SK-N-SH (cell line): ENCODE measurements around the gene TOR4A. TPM values are rescaled to one million over a fixed set of nuclear protein-coding genes. Genes with fewer than 3 reads are reported as not detected.

Source experiments
- CTCF ChIA-PET: fragments of 300-600, 350-600 bp; formaldehyde crosslinking; extraction: SDS; loops from one replicate; lab custom pipeline; 2021; lab: Yijun Ruan, JAX
- POLR2A ChIA-PET: fragments of 350-600 bp; sonication (Branson Sonifier 250); formaldehyde crosslinking; extraction: SDS; loops from one replicate; lab custom pipeline; 2020; ENCODE audit warnings: antibody characterized with exemption, inconsistent platforms; lab: Yijun Ruan, JAX
- DNase-seq: peaks from one replicate; pipeline ENCODE4 v3.0.0; 2012
- H2AFZ ChIP-seq: fragments of 200-600 bp; sonication (generic); 2 replicates; pipeline ENCODE4 v1.8.1; 2016; ENCODE audit warnings: antibody characterized with exemption, mild to moderate bottlenecking, low read depth
- H3F3A ChIP-seq: fragments of 200-600 bp; sonication (generic); replicated peaks from 2 replicates; pipeline ENCODE3; 2016; ENCODE audit warnings: antibody characterized with exemption, mild to moderate bottlenecking; ENCODE audit not compliant: insufficient read depth
- H3K27ac ChIP-seq, 2 experiments: fragments of 200-500 bp in 1 of 2; fragments of 200-600 bp in 1 of 2; sonication (Bioruptor generic) in 1 of 2; sonication (generic), shearing (Covaris generic) in 1 of 2; 2 replicates each; pipeline versions ENCODE4 v1.5.1 to v1.6.1; 2014 to 2016; ENCODE audit warnings: low read depth in 2 of 2, inconsistent platforms in 1 of 2, low read length in 1 of 2, mild to moderate bottlenecking in 1 of 2, mixed read lengths in 1 of 2
- H3K27me3 ChIP-seq: fragments of 200-600 bp; sonication (generic), shearing (Covaris generic); 2 replicates; pipeline ENCODE4 v1.6.1; 2016; ENCODE audit warnings: mixed run types; ENCODE audit not compliant: insufficient read depth
- H3K36me3 ChIP-seq, 2 experiments: fragments of 200-500 bp in 1 of 2; fragments of 200-600 bp in 1 of 2; sonication (Bioruptor generic) in 1 of 2; sonication (generic) in 1 of 2; replicated peaks in 1 of 2; 2 replicates each; pipeline versions ENCODE3 to v1.5.1; 2014 to 2016; ENCODE audit warnings: low read length in 1 of 2, mild to moderate bottlenecking in 1 of 2; ENCODE audit not compliant: insufficient read depth in 2 of 2, control insufficient read depth in 1 of 2
- H3K4me1 ChIP-seq, 2 experiments: fragments of 200-500 bp in 1 of 2; fragments of 200-600 bp in 1 of 2; sonication (Bioruptor generic) in 1 of 2; sonication (generic), shearing (Covaris generic) in 1 of 2; 2 replicates each; pipeline versions ENCODE4 v1.5.1 to v1.6.1; 2014 to 2016; ENCODE audit warnings: low read depth in 1 of 2, low read length in 1 of 2, mixed run types in 1 of 2; ENCODE audit not compliant: insufficient read depth in 2 of 2, control insufficient read depth in 1 of 2
- H3K4me2 ChIP-seq: fragments of 200-600 bp; sonication (generic), shearing (Covaris generic); 2 replicates; pipeline ENCODE4 v1.6.1; 2017; ENCODE audit warnings: mixed run types
- H3K4me3 ChIP-seq, 2 experiments: fragments of 200-500 bp in 1 of 2; fragments of 200-600 bp in 1 of 2; sonication (Bioruptor generic) in 1 of 2; sonication (generic), shearing (Covaris generic) in 1 of 2; 2 replicates each; pipeline versions ENCODE4 v1.5.1 to v1.8.1; 2014 to 2016; ENCODE audit warnings: low read depth in 2 of 2, inconsistent platforms in 1 of 2, low read length in 1 of 2, mild to moderate bottlenecking in 1 of 2, mixed read lengths in 1 of 2, moderate library complexity in 1 of 2
- H3K79me2 ChIP-seq: fragments of 200-600 bp; sonication (generic); 2 replicates; pipeline ENCODE4 v1.8.1; 2017; ENCODE audit warnings: mild to moderate bottlenecking; ENCODE audit not compliant: insufficient read depth
- H3K9ac ChIP-seq: fragments of 200-600 bp; sonication (generic); 2 replicates; pipeline ENCODE4 v1.6.1; 2017; ENCODE audit warnings: mixed run types
- H3K9me2 ChIP-seq: fragments of 200-600 bp; sonication (generic); 2 replicates; pipeline ENCODE4 v1.6.1; 2017; ENCODE audit warnings: mixed run types
- H3K9me3 ChIP-seq: fragments of 200-600 bp; sonication (generic); 2 replicates; pipeline ENCODE4 v1.6.1; 2017; ENCODE audit warnings: mixed run types, mild to moderate bottlenecking, moderate library complexity
- H4K20me1 ChIP-seq: fragments of 200-600 bp; sonication (generic); 2 replicates; pipeline ENCODE4 v1.6.1; 2017; ENCODE audit warnings: mild to moderate bottlenecking, mixed run types; ENCODE audit not compliant: insufficient read depth
- CHD2 ChIP-seq: fragments of 150-350 bp; IDR thresholded peaks from 2 replicates; pipeline ENCODE4 v1.6.1; 2018; ENCODE audit warnings: low read length; ENCODE audit not compliant: partially characterized antibody
- ELF1 ChIP-seq: IDR thresholded peaks from 2 replicates; pipeline ENCODE4 v1.4.0; 2012
- EZH2phosphoT487 ChIP-seq: fragments of 200-600 bp; sonication (generic); IDR thresholded peaks from 2 replicates; pipeline ENCODE4 v1.6.1; 2017; ENCODE audit warnings: low read depth, mixed run types, mild to moderate bottlenecking, antibody characterized with exemption, moderate library complexity, borderline replicate concordance
- FOSL2 ChIP-seq: IDR thresholded peaks from 2 replicates; pipeline ENCODE4 v1.4.0; 2012; ENCODE audit warnings: low read depth, mild to moderate bottlenecking, moderate library complexity, borderline replicate concordance
- FOXJ3 ChIP-seq: sonication (generic); formaldehyde crosslinking; IDR thresholded peaks from 2 replicates; pipeline ENCODE4 v1.5.1; 2020; ENCODE audit warnings: mild to moderate bottlenecking, missing genetic modification reagents
- GABPA ChIP-seq: IDR thresholded peaks from 2 replicates; pipeline ENCODE4 v1.4.0; 2012; ENCODE audit warnings: low read depth, mild to moderate bottlenecking
- GATA2 ChIP-seq: sonication (generic); formaldehyde crosslinking; IDR thresholded peaks from 2 replicates; pipeline ENCODE4 v1.5.0; 2020; ENCODE audit warnings: mild to moderate bottlenecking, missing genetic modification reagents
- MAX ChIP-seq: IDR thresholded peaks from 2 replicates; pipeline ENCODE4 v1.4.0; 2012; ENCODE audit warnings: low read depth
- NRF1 ChIP-seq: IDR thresholded peaks from 2 replicates; pipeline ENCODE4 v1.6.1; 2012; ENCODE audit warnings: low read depth, mild to moderate bottlenecking, low read length
- TCF12 ChIP-seq: IDR thresholded peaks from 2 replicates; pipeline ENCODE4 v1.4.0; 2012
- TEAD4 ChIP-seq: IDR thresholded peaks from 2 replicates; pipeline ENCODE4 v1.4.0; 2012; ENCODE audit warnings: mild to moderate bottlenecking, borderline replicate concordance; ENCODE audit not compliant: insufficient read depth
- YY1 ChIP-seq: IDR thresholded peaks from 2 replicates; pipeline ENCODE4 v1.4.0; 2012; ENCODE audit warnings: low read depth, mild to moderate bottlenecking
- WGBS: methylation state at CpG from one replicate; pipeline ENCODE4 v1.1.6; 2017; ENCODE audit warnings: low lambda C conversion rate; 5-methylcytosine and 5-hydroxymethylcytosine counted together
- polyA plus RNA-seq, 3 experiments: library from polyadenylated mRNA; depleted of rRNA; stranded (reverse); fragments of >200 nt; gene quantifications; 2 replicates each; pipeline ENCODE4 v1.2.3, GENCODE V29; 2012
- TF ChIP-seq, protein P1 (sequence below): IDR thresholded peaks from 2 replicates; pipeline ENCODE4 v1.4.0; 2012; ENCODE audit warnings: low read depth, borderline replicate concordance
- TF ChIP-seq, protein P2 (sequence below): IDR thresholded peaks from 2 replicates; pipeline ENCODE4 v1.6.1; 2012; ENCODE audit warnings: mild to moderate bottlenecking, low read depth, low read length, moderate library complexity
- TF ChIP-seq, protein P3 (sequence below): fragments of 150-350 bp; IDR thresholded peaks from 2 replicates; pipeline ENCODE4 v1.6.1; 2016; ENCODE audit warnings: mild to moderate bottlenecking, low read depth, low read length

The TOR4A gene
- polyA plus RNA-seq, 1 of the 3 experiments (the other 2 are of a cell fraction) = 0.81 TPM

- Histone ChIP-seq H3K4me3 (peak overlapping the region; percentile 94 to 96), H3F3A (no peaks in the 10 kb centered on the region), H4K20me1 (peaks cover 12% of the 10 kb centered on the region; the same call in 1 of the 2 replicates), H3K79me2 (peaks cover 36% of the 10 kb centered on the region), H3K9me3 (no peaks in the 10 kb centered on the region)
- POLR2A ChIA-PET = interaction anchor here (0.7 to 6.6 kb wide), 7 partner anchors 9 to 209 kb away, joined by 3 to 83 read pairs (median 3); partner anchors contain the start of genes EXD3, NOXA1 and TUBB4B
- TF ChIP-seq GATA2 = no peak
- TF ChIP-seq YY1 = no peak
- no peak for TF ChIP-seq NRF1
- TF ChIP-seq FOSL2 = no peak
- TF ChIP-seq TCF12 = no peak
- TF ChIP-seq, all 33 proteins: peak for 0
- Histone ChIP-seq H3K9me2 (no peaks in the 10 kb centered on the region), H2AFZ (peak overlapping the region; percentile 96), H3K4me1 (peaks cover 0 to 26% of the 10 kb centered on the region in 2 experiments; a peak in 1 of 4 replicates), H3K4me2 (peak overlapping the region; percentile 100), H3K9ac (peak overlapping the region; percentile 81), H3K27ac (no peak overlapping the region; a peak in 1 of 4 replicates), H3K36me3 (peaks cover 7 to 11% of the 10 kb centered on the region in 2 experiments), H3K27me3 (no peaks in the 10 kb centered on the region)
- no peak for DNase-seq
- 69% methylated on average over 14 of the region's 21 CpGs for WGBS
- CTCF ChIA-PET = interaction anchor here (0.8 to 4.6 kb wide), 11 partner anchors 10 to 324 kb away, joined by 3 to 33 read pairs (median 4); partner anchors contain the start of genes DPH7, RNF208, RNF224 and TUBB4B
Measured at GRCh38 chr9:137253717-137254623, 23.6 kb upstream of the TOR4A start.

DNA sequence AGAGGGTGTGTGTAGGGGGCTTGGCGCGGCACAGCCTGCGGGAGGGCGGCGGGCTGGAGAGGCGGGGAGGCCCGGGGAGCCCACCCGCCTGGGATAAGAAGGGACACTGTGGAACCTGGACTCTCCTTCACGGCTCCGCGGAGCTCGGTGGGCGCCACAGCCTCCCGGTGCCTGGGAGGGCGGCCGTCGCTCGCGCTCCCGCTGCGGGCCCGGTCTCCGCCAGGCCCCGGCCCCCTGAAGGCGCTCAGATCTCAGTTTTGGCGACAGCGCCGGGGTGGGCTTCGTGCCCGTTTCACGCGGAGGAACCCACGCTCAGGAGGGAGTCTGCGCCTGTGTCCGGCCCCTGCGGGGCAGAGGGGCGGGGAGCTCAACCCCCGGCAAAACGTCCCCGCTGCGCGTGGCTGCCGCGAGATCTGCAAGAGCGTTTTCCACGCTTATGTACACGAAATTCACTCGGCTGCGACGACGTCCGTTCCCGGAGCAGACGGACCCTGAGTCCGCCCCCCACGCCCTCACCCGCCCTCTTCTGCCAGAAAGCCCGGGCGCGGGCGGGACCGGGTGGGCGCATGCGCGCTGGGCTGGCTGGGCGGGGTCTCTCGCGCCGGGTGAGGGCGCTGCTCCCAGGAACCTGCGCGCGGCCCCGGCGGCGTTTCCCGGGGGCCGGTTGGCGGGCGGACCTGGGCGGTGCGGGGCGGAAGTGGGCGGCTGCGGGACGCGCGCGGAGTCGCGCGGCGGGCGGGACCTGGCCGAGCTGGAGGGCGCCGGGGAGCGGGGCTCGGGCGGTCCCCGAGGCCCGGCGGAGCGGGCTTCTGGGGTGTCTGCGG, 22.7 kb upstream of the TOR4A start, which contains the start of gene NELFB:
TSS of gene NELFB (plus strand) at position 704 of the 824 bp plus-strand sequence.
- no peaks in the 10 kb centered on the region for H3K27me3 ChIP-seq
- DNase-seq = peak; percentile 100
- 5% methylated on average over 8 of the region's 105 CpGs for WGBS
- H3K79me2 ChIP-seq = peaks cover 41% of the 10 kb centered on the region
- ChIA-PET POLR2A (interaction anchor here (0.7 to 6.6 kb wide), 8 partner anchors 9 to 210 kb away, joined by 3 to 83 read pairs (median 3); partner anchors contain the start of genes EXD3, NOXA1 and TUBB4B), CTCF (interaction anchor here (0.7 to 4.6 kb wide), 8 partner anchors 11 to 191 kb away, joined by 3 to 33 read pairs (median 4); partner anchors contain the start of genes RNF208, RNF224 and TUBB4B)
- H4K20me1 ChIP-seq = peaks cover 12% of the 10 kb centered on the region; the same call in 1 of the 2 replicates
- H3K9ac ChIP-seq = peak within 1 kb of the TSS; percentile 88
- no peaks in the 10 kb centered on the region for H3F3A ChIP-seq
- H3K36me3 ChIP-seq = peaks cover 10 to 15% of the 10 kb centered on the region in 2 experiments
- peak within 1 kb of the TSS; percentile 94 to 96 for H3K4me3 ChIP-seq
- peak within 1 kb of the TSS; percentile 96 for H2AFZ ChIP-seq
- no peaks in the 10 kb centered on the region for H3K9me3 ChIP-seq
- no peaks in the 10 kb centered on the region for H3K9me2 ChIP-seq
- peak within 1 kb of the TSS; percentile 100 for H3K4me2 ChIP-seq
- H3K27ac ChIP-seq = peak within 1 kb of the TSS; percentile 38 to 88; a peak in 3 of 4 replicates
- peaks cover 0 to 26% of the 10 kb centered on the region in 2 experiments; a peak in 1 of 4 replicates for H3K4me1 ChIP-seq
- peak; percentile 81 for TF ChIP-seq GABPA
- TF ChIP-seq, protein P1, sequence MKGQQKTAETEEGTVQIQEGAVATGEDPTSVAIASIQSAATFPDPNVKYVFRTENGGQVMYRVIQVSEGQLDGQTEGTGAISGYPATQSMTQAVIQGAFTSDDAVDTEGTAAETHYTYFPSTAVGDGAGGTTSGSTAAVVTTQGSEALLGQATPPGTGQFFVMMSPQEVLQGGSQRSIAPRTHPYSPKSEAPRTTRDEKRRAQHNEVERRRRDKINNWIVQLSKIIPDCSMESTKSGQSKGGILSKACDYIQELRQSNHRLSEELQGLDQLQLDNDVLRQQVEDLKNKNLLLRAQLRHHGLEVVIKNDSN = no peak
- TF ChIP-seq FOXJ3 (CRISPR knock-in tag) = no peak
- no peak for TF ChIP-seq TEAD4
- TF ChIP-seq YY1 = no peak
- TF ChIP-seq, protein P2, sequence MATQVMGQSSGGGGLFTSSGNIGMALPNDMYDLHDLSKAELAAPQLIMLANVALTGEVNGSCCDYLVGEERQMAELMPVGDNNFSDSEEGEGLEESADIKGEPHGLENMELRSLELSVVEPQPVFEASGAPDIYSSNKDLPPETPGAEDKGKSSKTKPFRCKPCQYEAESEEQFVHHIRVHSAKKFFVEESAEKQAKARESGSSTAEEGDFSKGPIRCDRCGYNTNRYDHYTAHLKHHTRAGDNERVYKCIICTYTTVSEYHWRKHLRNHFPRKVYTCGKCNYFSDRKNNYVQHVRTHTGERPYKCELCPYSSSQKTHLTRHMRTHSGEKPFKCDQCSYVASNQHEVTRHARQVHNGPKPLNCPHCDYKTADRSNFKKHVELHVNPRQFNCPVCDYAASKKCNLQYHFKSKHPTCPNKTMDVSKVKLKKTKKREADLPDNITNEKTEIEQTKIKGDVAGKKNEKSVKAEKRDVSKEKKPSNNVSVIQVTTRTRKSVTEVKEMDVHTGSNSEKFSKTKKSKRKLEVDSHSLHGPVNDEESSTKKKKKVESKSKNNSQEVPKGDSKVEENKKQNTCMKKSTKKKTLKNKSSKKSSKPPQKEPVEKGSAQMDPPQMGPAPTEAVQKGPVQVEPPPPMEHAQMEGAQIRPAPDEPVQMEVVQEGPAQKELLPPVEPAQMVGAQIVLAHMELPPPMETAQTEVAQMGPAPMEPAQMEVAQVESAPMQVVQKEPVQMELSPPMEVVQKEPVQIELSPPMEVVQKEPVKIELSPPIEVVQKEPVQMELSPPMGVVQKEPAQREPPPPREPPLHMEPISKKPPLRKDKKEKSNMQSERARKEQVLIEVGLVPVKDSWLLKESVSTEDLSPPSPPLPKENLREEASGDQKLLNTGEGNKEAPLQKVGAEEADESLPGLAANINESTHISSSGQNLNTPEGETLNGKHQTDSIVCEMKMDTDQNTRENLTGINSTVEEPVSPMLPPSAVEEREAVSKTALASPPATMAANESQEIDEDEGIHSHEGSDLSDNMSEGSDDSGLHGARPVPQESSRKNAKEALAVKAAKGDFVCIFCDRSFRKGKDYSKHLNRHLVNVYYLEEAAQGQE = peak; percentile 35; the same call in 1 of the 2 replicates
- TF ChIP-seq EZH2phosphoT487 = no peak
- TF ChIP-seq FOSL2 = no peak
- peak; percentile 71 for TF ChIP-seq NRF1
- TF ChIP-seq CHD2 = no peak
- TF ChIP-seq, protein P3, sequence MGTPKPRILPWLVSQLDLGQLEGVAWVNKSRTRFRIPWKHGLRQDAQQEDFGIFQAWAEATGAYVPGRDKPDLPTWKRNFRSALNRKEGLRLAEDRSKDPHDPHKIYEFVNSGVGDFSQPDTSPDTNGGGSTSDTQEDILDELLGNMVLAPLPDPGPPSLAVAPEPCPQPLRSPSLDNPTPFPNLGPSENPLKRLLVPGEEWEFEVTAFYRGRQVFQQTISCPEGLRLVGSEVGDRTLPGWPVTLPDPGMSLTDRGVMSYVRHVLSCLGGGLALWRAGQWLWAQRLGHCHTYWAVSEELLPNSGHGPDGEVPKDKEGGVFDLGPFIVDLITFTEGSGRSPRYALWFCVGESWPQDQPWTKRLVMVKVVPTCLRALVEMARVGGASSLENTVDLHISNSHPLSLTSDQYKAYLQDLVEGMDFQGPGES = no peak
- TF ChIP-seq GATA2 = no peak
- TF ChIP-seq ELF1 = peak; percentile 54; the same call in 1 of the 2 replicates
- TF ChIP-seq MAX = peak; percentile 34; the same call in 1 of the 2 replicates
